ENCODE data around the gene PDE8B.

GRCh38 chr5:77213601-77214000, 3.1 kb downstream of the PDE8B start:
- TF ChIP-seq, protein P1, sequence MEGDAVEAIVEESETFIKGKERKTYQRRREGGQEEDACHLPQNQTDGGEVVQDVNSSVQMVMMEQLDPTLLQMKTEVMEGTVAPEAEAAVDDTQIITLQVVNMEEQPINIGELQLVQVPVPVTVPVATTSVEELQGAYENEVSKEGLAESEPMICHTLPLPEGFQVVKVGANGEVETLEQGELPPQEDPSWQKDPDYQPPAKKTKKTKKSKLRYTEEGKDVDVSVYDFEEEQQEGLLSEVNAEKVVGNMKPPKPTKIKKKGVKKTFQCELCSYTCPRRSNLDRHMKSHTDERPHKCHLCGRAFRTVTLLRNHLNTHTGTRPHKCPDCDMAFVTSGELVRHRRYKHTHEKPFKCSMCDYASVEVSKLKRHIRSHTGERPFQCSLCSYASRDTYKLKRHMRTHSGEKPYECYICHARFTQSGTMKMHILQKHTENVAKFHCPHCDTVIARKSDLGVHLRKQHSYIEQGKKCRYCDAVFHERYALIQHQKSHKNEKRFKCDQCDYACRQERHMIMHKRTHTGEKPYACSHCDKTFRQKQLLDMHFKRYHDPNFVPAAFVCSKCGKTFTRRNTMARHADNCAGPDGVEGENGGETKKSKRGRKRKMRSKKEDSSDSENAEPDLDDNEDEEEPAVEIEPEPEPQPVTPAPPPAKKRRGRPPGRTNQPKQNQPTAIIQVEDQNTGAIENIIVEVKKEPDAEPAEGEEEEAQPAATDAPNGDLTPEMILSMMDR (conservative IDR thresholded peaks at IDR 0.05) = no peak
- TF ChIP-seq EZH2 (IDR thresholded peaks at IDR 0.05; ENCODE audit: low read depth) = no peak
